Activated T-helper 1 cell treated with Interleukin-2 at 50 U/mL for 16 hours (primary cell): ENCODE data around the gene CRIM1.

Experiments
- DNase-seq: peaks from one replicate; pipeline ENCODE4 v3.0.0-alpha.2; 2020; ENCODE audit warnings: low read depth

CRIM1 gene

GRCh38 chr2:36456227-36457175, 100.9 kb downstream of the CRIM1 start:
- no peak for DNase-seq

- DNase-seq, result no peak
Measured at GRCh38 chr2:36458106-36458505, 102.5 kb downstream of the CRIM1 start.

GRCh38 chr2:36459725-36460137, 104.2 kb downstream of the CRIM1 start:
- no peak for DNase-seq

GRCh38 chr2:36461039-36461681, 105.6 kb downstream of the CRIM1 start:
- no peak for DNase-seq

- no peak for DNase-seq
Measured at GRCh38 chr2:36462311-36462935, 106.8 kb downstream of the CRIM1 start.

GRCh38 chr2:36463365-36463764, 107.8 kb downstream of the CRIM1 start:
- no peak for DNase-seq

- no peak for DNase-seq
Measured at GRCh38 chr2:36464006-36464721, 108.6 kb downstream of the CRIM1 start.

- DNase-seq, result no peak
Measured at GRCh38 chr2:36466135-36466534, 110.6 kb downstream of the CRIM1 start.

GRCh38 chr2:36468463-36469105, 113.0 kb downstream of the CRIM1 start:
- DNase-seq, result no peak

GRCh38 chr2:36469106-36469477, 113.5 kb downstream of the CRIM1 start:
- DNase-seq, result no peak

GRCh38 chr2:36469710-36470109, 114.1 kb downstream of the CRIM1 start:
- DNase-seq, result no peak

GRCh38 chr2:36473230-36473629, 117.7 kb downstream of the CRIM1 start:
- no peak for DNase-seq

GRCh38 chr2:36476411-36476810, 120.8 kb downstream of the CRIM1 start:
- no peak for DNase-seq

GRCh38 chr2:36477315-36477714, 121.7 kb downstream of the CRIM1 start:
- DNase-seq, result no peak

- no peak for DNase-seq
Measured at GRCh38 chr2:36477746-36478145, 122.2 kb downstream of the CRIM1 start.

GRCh38 chr2:36478332-36478738, 122.8 kb downstream of the CRIM1 start:
- no peak for DNase-seq

- DNase-seq, result no peak
Measured at GRCh38 chr2:36478999-36479398, 123.4 kb downstream of the CRIM1 start.

- no peak for DNase-seq
Measured at GRCh38 chr2:36479406-36479805, 123.8 kb downstream of the CRIM1 start.

- DNase-seq, result no peak
Measured at GRCh38 chr2:36480028-36480427, 124.5 kb downstream of the CRIM1 start.

GRCh38 chr2:36480636-36481035, 125.1 kb downstream of the CRIM1 start:
- DNase-seq, result no peak

- no peak for DNase-seq
Measured at GRCh38 chr2:36481709-36482108, 126.1 kb downstream of the CRIM1 start.
